Activated naive CD4-positive, alpha-beta T cell (primary cell): ENCODE data around the gene TRPV3.
"Not testable (repeated sequence)": the region's sequence is repeated elsewhere in the genome, so short reads cannot be mapped to it uniquely, and the experiment has no call there.

Experiments used
- DNase-seq, 4 experiments: peaks; one replicate each; lab custom pipeline; 2025; lab: John Stamatoyannopoulos, UW

Gene TRPV3

DNA sequence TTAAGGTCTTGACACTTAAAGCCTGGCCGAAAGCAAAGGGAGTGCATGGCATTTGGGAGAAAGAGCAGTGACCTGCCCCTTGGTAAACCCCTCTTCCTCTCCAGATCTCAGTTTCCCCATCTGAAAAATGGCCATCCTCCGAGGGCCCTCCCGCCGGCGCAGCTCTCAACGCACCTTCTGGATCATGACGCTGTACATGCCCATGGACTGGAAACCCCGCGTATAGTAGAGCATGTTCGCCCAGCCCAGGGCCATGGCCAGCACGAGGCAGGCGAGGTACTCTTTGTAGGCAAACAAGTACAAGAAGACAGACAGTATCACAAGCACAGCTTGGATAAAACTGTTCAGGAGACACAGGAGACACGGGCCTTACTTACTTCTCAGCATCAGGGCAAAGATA lies 33.6 kb downstream of the TRPV3 start:
- DNase-seq: no peak

DNA sequence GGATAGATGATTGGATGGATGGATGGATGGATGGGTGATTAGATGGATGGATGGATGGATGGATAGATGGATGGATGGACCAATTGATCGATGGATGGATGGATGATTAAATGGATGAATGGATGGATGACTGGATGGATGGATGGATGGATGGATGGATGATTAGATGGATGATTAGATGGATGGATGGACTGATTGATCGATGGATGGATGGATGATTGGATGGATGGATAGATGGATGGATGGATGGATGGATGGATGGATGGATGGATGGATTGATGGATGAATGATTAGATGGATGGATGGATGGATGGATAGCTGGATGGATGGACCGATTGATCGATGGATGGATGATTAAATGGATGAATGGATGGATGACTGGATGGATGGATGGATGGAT lies 38.1 kb downstream of the TRPV3 start:
- not testable (repeated sequence) for DNase-seq

DNA sequence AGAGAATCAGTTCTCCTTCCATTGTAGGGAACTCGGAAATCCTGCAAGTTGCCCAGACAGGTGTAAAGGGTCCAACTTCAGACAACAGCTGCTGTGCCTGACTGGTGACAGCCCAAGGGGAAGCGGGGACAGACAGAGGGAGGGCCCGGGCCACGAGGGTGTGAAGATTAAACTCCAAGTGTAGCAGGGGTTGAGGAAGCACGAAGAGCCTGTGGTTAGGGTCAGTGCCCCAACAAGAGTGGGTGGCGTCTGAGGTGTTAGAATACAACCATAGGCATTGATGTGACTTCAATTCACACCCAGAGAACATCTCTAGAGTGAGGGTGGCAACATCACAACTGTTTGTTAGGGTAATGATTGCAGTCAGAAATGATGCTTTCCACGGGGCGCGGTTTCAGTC lies 42.7 kb downstream of the TRPV3 start:
- DNase-seq: no peak

DNA sequence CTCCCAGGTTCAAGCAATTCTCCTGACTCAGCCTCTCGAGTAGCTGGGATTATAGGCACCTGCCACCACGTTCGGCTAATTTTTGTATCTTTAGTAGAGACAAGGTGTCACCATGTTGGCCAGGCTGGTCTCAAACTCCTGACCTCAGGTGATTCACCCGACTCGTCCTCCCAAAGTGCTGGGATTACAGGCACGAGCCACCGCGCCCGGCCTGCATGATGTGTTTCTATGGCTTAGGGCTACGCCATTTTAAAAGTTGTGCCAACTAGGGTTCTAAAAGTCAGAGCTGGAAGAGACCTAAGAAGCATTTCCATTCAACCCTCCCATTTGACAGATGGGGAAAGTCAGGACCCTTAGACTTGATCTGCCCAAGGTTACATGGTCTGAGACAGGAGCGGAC lies 43.4 kb downstream of the TRPV3 start:
- not testable (repeated sequence) for DNase-seq

DNA sequence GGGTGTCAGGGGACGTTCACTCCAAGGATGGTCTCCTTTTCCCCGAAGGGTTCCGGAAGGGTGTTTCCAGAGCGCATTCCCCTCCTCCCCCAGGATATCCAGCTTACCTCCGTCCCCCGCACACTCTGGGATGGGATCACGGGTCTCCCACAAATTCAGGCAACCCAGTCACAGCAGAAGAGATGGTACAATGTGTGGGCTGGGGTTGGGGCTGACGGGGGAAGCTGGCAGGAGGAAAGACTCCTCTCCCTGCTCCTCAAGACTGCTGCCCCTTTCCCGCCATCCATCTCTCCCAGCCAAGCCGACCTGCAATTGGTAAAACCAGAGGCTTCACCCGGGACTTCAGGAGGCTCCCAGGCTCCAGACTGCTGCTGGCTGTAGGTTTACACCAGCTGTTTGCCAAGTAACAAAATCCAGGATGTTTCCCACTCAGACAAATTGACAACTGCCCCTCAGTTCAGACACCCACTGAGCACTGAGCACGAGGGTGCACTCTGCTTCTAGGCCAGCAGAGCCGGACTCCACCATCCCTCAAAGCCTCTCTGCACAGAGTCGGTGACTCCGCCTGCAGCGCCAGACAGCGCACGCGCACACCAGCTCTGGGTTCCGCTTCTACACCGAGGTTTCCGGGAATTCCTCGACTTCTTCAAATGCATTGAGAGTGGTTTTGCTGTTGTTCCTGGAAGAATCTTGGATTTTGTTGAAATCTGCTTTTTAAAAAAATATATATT lies 44.1 kb downstream of the TRPV3 start:
- DNase-seq: no peak

DNA sequence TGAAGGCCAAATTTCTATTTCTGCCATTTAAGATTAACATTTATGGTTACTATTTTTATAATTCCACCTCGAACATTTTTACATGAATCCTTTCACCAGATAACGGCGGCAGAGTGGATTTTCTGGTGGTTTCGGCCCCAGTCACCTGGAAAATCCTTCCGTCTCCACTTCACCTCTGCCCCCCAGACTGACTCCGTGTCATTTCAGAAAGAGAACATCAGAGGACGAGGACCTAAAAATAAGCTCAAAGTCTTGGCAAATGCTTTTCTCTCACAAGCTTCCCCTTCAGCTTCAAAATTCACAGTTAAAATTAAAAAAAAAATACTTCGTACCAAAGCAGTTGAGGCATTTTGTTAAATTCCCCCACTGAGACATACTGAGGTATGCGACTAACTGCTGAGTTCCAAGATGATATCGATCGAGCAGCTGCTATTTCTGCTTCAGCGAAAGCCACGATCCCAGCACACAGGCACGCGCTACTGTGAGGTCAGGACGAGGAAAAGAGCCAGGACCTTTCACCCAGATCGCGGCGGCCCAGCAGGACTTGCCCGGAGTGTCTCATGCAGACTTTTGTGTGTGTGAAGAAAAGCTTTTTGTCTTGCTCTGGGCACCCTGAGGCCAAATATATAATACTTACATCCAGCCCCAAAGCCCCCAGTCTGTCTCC lies 45.0 kb downstream of the TRPV3 start:
- DNase-seq: no peak

DNA sequence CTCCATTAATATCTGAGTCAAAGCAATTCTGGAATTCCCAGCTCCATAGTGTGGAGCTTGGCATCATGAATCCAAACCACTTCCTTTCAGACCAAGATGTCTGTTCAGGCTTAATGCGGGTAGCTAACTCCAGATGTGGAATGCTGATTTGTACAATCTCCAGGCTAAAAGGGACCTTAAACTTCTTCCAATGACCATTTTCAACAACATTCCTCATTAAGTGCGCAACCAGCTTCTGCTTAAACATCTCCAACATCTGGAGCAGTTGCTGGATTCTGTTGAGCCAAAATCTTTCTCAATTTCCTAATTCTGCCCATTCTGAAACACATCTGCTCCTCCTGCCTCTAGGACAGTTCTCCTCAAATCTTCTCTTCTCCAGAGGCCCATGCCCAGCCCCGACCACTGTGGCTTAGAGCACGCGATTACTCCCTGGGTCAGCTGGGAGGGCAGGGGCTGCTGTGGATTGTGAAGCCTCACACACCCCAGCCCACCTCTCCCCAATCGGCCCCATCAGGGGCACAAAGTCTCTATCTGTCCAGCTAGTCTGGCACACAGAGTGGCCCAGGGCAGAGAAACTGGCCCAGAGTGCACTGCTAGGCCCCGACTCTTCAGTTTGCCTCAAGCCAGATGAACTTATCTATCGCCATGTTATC lies 45.6 kb downstream of the TRPV3 start:
- DNase-seq: no peak

DNA sequence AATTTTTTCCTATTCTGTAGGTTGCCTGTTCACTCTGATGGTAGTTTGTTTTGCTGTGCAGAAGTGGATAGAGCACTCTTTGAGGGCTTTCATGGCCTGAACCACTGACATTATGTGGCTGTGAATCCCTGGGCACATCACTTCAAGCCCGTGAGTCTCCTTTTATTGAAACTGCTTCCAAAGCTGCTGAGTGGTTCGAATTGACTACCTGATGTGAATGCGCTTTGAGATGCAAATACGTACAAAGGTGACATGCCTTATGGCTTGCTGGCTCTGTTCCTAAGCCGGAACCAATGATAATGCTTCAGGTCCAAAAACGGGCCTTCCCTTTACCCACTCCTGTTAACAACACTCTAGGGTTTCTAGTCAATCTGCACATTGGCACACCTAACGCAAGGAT lies 47.5 kb downstream of the TRPV3 start:
- DNase-seq: no peak

DNA sequence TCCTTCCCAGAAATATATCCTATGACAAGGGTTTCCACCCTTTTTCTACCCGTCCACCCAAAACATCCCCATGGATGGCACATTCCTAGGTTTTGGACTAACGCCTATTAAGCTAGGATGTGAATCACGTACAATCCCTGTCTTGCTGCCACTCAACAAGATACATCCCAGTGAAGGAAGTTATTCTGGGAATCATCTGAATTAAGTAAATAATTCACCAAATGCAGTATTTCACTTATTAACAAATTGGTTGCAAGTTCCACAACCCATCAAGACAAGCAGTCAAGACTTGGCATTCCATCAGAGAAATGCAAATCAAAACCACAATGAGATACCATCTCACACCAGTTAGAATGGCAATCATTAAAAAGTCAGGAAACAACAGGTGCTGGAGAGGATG lies 49.7 kb downstream of the TRPV3 start:
- DNase-seq: no peak

DNA sequence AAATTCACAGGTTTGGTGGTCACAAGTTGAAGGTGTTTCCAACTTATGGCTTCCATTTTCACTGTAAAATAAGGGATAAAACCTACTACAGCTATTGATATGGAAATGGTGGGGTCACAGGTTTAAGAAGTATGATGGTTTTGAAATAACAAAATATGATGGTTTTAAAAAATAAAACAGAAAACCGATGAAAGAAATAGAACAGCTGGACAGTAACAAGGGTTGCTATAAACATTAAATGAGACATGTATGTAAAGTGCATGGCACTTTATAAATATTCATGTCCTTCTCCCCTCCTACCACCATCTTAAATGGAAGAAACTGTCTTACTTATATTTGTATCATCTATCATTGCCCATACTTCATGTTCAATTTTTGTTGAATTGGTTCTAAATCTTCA lies 50.5 kb downstream of the TRPV3 start:
- no peak for DNase-seq

DNA sequence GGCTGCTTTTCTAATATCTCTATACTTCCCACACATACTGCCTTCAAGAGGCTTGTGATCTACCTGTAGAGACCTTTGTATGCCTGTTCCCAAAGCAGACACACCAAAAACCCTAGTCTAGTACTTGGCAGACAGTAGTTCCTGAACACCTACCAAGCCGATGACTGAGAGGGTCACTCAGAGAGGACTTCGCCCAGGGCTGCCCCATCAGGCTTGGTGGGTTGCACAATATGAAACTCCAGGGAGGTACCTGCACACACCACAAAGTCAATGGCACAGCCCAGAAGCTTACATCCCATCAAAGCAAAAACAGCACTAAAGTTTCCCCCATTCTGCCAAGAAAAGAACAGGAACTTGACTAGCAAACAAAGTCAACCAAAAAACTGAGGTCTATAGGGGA lies 51.6 kb downstream of the TRPV3 start:
- DNase-seq: no peak

DNA sequence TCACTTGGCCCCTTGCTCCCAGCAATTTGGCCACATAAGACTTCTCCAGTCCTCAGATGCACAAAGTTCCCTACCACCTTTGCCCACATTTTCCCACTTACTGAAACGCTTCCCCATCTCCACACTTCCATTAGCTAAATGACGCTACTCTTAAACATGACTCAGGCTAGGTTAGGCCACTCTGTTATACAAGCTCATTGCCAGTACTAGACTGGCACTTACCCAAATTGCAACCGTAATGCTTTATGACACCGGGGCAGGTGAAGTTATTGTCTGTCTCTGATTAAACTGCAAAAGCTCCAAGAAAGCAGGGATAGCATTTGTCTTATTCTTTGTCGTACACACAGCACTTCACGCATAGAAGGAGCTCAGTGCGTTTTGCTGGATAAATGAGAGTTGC lies 52.6 kb downstream of the TRPV3 start:
- no peak for DNase-seq

DNA sequence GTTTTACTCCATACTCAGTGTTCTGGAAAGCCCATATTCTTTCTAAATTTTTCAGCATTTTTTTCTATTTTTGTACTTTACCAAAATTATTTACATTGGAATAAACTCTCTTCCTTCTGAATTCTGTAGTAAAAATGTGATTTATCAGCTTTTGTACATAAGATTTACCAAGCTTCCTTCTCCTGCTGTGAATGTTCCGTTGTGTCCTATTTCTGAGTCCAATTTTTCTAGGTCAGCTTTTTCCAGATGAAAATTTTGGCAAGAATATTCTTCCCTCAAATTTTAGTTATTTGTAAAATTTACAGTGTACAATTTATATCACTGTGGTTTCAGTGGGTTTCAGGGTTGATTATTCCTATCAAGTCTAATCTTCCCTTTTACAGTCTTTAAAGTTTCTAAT lies 54.3 kb downstream of the TRPV3 start:
- no peak for DNase-seq

DNA sequence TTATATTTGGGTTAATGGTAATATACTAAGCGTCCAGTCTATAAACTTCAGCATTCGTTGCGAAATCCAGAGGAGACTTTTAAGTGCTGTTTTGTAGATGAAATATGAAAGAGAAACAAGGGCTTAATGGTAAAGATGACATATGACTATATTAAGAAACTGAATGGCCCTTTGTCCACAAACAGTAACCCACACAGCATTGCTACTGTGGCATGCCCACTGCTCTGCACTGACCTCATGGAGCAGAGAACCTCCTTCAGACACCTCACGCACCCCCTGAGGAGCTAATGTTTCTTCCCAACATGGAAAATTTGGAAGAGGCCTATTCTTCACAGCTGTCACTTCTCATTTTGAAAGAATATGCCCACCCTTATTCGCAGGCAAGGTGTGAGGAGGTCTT lies 55.1 kb downstream of the TRPV3 start:
- no peak for DNase-seq

DNA sequence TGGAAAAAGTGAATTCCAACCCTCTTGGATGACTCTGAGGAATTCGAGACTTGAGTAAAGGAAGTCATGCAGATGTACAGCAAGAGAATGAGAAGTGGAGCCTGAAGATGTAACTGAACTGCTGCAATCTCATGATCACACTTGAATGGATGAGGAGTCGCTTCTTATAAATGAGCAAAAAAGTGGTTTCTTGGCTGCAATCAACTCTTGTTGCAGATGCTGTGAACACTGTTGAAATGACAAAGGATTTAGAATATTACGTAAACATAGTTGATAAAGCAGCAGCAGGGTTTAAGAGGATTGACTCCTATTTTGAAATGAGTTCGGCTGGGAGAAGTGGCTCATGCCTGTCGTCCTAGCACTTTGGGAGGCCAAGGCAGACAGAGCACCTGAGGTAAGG lies 56.3 kb downstream of the TRPV3 start:
- DNase-seq: no peak

DNA sequence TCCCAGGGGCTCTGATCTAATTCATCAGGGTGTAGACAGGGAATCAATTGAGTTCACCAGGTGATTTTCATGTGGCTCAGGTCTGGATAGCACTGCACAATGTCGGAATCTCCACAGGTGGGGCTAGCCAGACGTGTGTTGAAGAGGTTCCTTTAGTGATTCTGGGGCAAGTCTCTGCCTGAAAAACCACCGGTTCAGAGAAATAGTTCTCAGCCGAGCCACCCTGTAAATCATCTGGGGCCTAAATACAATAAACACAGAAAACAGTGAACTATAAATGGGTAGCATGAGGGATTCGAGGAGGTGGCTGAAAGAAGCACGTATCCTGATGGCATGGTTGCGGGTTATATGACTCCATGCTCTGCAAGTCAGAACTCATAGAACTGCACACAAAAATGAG lies 60.5 kb downstream of the TRPV3 start:
- DNase-seq: no peak

DNA sequence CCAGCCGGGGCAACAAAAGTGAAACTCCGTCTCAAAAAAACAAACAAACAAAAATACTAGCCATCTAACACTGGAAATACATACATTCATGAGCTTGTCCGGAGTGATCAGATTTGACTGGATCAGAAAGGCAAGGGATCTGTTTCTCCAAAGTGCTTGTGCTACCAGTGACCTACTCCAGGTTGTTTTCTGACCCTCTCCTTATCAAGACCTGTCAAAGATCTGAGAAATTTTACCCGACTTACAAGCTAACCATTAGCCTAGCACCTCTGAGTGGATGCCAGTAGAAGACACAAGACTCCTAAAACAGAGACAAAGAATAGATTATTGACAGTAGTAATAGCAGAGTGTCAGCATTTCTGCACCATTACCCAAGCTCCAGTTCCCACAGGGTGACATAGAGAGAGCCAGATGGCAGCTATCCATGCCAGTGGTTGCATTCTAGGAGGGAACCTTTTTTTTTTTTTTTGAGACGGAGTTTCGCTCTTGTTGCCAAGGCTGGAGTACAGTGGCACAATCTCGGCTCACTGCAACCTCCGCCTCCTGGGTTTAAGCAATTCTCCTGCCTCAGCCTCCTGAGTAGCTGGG lies 72.0 kb downstream of the TRPV3 start:
- DNase-seq: no peak

DNA sequence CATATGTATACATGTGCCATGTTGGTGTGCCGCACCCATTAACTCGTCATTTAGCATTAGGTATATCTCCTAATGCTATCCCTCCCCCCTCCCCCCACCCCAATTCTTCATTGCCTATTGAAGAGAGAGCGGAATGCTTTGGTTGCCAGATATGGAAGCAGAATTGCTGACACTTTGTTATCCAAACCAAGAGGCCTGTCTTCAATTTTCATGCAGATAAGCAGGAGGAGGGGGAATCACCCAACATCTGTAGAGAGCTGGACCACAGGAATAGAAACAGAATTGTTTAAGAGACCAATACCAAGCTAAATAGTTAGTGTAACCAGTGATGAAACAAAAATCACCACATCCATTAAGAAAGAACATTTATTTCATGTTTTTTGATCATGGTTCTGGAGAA lies 74.8 kb downstream of the TRPV3 start:
- DNase-seq: no peak

DNA sequence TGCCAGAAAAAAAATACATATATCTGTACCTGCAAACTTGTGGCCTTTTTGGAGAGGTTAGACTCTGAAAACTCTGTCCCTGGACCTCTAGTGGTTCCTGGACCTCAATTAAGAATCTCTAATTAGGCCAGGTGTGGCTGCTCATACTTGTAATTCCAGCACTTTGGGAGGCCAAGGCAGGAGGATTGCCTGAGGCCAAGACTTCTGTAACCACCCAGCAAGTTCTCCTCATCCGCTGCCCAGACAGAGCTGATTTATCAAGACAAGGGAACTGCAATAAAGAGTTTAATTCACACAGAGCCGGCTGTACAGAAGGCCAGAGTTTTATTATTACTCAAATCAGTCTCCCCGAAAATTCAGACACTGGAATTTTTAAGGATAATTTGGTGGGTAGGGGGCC lies 77.6 kb downstream of the TRPV3 start:
- no peak for DNase-seq

DNA sequence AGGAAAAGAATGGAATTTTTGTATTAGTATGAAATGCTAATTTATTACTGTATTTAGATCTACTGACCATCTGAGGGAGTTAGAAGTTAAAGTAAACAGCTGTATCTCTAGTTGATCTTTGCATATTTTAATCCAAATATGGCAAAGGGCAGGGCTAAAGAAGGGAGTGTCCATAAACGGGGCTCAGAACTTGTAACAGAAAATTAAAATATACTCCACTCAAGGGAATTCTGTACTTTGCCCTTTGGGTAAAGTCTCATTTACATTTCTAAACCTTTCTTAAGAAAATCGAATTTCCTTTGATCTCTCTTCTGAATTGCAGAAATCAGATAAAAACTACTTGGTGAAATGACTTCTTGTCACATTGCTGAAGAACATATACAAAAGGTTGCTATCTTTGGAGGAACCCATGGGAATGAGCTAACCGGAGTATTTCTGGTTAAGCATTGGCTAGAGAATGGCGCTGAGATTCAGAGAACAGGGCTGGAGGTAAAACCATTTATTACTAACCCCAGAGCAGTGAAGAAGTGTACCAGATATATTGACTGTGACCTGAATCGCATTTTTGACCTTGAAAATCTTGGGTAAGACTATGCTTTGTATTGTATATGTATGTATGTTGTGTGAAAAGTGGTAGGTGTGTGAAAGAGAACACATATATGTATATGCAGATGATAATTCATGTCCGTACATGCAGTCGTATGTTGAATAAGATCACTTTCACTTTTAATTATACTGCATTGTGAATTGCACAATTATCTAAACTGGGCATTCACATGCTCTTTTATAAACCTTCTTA lies 81.6 kb downstream of the TRPV3 start, which contains the start of gene ASPA:
Gene ASPA, plus strand, starts transcription at position 186 of the 799 bp plus-strand sequence. Its CDS starts 163 bp downstream, at position 349.
- no peak for DNase-seq

DNA sequence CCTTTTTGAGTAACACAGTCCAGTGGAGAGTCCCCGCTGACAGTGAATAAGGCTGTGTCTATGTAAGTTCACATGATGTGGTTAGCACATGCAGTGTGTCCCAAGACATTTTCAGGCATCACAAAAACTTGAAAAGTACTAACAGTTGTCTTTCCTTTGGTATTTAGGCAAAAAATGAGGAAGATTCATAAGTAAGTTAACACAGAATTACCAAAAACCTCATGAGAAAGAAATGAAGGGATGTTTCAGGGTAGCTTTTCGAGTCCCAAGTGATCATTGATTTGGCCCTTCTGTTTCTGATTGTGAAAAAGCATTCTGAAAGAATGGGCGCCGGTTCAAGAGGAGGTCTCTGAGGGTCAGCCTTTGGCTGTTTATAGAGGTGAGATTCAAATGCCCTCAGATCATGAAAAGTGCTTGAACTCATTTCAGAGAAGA lies 82.3 kb downstream of the TRPV3 start:
- DNase-seq: no peak

DNA sequence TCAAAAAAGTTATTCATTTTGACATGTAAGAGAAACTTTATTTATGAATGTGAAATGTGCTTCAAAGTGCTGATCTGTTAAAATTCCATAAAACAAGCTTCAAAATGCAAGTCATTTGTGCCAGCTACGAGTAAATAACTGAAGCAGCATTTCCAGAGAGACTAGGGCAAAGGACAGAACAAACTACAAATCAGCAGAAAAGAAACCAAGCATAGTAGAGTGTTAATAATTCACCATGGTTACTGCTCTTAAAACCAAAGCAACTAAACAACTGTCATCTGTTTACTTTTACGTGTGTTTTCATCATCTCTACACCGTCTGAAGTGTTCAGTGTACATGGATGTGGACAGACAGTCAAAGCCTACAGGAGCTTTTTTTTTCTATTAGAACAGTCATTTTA lies 83.4 kb downstream of the TRPV3 start:
- DNase-seq: no peak
